ENCODE measurements around the gene WDR74.

The WDR74 gene

GRCh38 chr11:62791501-62792201, 47.7 kb downstream of the WDR74 start, which contains the start of gene TMEM223:
Gene TMEM223 (minus strand): TSS chr11:62792006. CDS start chr11:62791994, 12 bp downstream.
- peak; percentile 89 for DNase-seq

DNA sequence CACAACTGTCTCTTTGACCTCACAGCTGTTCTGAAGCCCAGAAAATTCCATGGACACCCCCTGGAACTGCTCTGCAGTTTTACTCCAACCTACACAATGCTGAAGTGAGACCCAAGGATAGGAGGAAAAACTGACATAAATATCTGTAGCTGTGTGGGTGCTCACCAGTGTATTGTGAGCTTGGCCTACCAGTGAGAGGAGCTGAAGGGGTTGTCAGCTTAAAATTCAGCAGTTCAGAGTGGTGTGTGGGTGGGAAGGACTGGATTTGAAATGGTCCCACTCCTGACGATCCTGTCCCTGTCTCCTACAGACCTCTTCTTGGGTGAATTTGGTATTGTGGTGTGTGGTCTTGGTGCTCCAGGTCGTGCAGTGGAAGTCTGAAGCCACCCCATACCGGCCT, 49.8 kb downstream of the WDR74 start:
- no peak for DNase-seq

DNA sequence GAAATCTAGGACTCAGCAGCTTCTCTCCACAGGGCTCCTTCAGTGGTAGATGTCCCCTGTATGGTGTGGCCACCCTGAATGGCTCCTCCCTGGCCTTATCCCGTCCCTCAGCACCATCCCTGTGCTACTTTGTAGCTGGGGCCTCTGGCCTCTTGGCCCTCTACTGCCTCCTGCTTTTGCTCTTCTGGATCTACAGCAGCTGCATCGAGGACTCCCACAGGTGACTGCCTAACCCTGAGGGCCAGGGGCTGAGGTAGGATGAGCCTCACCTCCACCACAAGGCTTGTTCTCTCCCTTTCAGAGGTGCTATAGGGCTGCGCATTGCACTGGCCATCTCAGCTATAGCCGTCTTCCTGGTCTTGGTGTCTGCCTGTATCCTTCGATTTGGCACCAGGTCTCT, 50.4 kb downstream of the WDR74 start:
- DNase-seq = no peak

DNA sequence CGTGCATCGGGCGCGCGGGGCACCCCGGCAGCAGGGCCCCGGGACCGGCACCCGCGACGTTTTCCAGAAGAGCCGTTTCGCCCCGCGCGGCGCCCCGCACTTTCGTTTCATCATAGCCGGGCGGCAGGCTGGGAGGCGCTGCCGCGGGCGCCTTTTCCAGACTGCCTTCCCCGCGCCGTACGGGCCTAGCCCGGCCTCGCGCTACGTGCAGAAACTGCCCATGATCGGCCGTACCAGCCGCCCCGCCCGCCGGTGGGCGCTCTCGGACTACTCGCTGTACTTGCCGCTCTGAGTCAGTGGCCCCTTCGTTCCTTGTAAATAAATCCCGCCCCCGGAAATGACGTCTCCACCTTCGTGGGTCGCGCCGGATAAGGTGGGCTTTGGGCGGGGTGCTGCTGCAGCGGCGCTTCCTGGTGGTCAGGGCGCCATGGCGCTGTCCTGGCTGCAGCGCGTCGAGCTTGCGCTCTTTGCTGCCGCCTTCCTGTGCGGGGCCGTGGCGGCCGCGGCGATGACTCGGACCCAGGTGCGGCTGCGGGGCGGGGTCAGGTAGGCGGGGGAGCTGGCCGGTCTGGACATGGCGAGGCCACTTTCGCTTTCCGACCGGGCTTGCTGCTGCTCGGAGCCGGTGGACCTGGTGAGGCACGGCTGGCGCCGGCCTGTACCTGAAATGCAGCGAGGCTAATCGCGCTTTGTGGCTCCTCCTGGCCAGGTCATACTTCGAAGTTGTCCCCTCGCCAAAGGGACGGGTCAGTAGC, 52.2 kb downstream of the WDR74 start, which contains the start of gene TMEM179B:
Gene TMEM179B (plus strand): TSS at position 398 of the 755 bp plus-strand sequence. CDS start 30 bp downstream, at position 428.
- DNase-seq = peak; percentile 96

DNA sequence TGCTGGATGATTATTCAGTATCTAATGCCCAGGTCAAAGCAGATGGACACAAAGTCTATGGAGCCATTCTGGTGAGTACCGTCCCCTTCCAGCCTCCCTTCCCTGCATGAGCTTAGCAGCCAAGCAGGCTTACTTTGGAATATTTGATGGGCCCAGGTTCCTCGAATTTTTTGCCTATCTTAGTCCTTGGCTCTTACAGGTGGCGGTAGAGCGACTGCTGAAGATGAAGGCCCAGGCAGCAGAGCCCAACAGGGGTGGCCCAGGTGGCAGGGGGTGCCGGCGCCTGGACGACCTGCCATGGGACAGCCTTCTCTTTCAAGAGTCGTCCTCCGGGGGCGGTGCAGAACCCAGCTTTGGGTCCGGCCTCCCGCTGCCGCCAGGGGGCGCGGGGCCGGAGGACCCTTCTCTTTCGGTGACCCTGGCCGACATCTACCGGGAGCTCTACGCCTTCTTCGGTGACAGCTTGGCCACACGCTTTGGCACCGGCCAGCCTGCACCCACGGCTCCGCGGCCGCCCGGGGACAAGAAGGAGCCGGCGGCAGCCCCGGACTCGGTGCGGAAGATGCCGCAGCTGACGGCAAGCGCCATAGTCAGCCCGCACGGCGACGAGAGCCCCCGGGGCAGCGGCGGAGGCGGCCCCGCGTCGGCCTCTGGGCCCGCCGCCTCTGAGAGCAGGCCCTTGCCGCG, 52.9 kb downstream of the WDR74 start:
- peak; percentile 77 for DNase-seq

Data from stimulated activated CD4-positive, alpha-beta T cell treated with anti-CD3 and anti-CD28 coated beads, Interleukin-12 subunit alpha, Interleukin-12 subunit beta, amount 100 ng/mL, for 4 hours (primary cell).